8988T (cell line): ENCODE measurements around the gene UQCRFS1.
A peak's percentile ranks its signal among the peaks of the same experiment; 100 is the strongest.
"Not testable (repeated sequence)": the region's sequence is repeated elsewhere in the genome, so short reads cannot be mapped to it uniquely, and the experiment has no call there.

ENCODE experiments used
- DNase-seq: peaks from one replicate; pipeline ENCODE4 v3.0.0; 2011

UQCRFS1 gene

GRCh38 chr19:29212648-29213573 lies at the start of gene UQCRFS1:
Gene UQCRFS1 (minus strand): TSS chr19:29213151. CDS start chr19:29213118, 33 bp downstream.
- peak; percentile 86 for DNase-seq

DNA sequence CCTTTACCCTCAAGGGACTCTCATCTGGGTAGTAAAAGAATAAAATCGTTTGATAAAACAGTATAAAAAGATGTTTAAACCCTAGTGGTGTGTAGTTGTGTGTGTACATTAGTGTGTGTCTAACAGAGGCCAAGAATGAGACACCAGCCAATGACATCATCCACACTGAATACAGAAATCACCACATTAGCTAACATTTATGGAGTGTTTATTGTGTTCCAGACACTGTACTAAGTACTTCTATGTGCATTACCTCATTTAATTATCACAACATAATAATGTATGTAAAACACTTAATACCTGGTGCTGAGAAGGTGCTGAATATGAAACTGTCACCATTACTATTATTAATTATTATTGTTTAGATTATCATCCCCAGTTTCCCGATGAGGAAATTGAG lies 49.1 kb upstream of the UQCRFS1 start:
- DNase-seq: no peak

DNA sequence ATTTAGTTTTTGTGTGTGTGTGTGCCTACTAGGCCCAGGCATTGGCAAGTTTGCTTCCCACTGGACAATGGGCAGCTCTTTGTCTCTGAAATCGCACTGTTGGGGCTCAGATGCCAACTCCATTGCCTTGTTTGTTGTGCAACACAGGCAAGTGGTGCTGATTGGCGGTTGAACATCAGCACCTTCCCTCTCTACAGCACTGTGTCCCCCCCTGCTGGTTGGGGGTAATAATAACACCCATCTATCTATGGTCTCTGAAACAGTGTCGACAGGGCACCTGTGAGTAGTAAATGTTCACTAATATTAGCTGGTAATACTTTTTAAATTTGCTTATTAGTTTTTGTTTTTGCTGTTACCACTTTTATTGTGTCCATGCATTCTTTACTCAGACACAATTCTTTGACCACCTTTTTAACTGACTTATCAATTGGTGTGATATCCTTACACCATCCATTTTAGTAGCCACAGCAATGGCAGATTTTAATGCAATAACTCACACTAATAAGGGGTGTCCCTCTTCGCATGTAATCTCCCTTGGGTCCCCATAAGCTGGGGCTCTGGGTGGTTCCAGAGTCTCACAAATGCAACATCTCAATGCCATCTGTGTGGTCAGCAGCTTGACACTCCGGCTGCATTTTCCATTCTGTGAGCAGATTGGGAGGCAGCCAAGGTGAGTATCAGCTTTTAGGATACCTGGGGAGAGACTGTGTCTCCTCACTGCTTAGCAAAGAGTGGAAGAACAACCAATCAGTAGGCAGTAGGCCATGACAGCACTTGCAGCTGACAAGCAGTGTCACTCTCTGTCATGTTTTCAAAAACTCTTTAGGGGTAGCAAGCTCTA lies 47.7 kb upstream of the UQCRFS1 start:
- DNase-seq: no peak

DNA sequence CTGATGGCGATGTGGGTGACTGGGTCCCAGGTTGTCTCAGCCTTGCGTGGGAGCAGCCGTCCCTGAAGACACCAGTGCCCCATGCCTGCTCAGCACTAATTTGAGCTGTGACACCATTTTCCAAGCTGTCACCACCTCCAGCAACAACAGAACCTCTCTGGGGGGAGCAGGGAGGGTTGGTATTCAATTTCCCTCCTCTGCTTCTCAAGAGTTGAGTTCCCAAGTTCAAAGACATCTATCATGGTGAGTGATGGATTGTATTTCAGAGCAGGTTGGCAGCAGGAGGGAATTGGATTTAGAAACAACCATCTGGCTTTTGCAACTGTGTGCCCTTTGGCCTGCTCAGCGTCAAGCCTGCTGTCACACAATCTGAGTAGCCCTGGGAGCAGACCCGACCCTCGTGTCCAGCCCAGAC lies 46.9 kb upstream of the UQCRFS1 start:
- no peak for DNase-seq

- no peak for DNase-seq
Observed at GRCh38 chr19:29259153-29259552, 46.2 kb upstream of the UQCRFS1 start.

GRCh38 chr19:29256516-29256915 lies 43.6 kb upstream of the UQCRFS1 start:
- DNase-seq: no peak

- no peak for DNase-seq
Observed at GRCh38 chr19:29255912-29256311, 43.0 kb upstream of the UQCRFS1 start.

DNA sequence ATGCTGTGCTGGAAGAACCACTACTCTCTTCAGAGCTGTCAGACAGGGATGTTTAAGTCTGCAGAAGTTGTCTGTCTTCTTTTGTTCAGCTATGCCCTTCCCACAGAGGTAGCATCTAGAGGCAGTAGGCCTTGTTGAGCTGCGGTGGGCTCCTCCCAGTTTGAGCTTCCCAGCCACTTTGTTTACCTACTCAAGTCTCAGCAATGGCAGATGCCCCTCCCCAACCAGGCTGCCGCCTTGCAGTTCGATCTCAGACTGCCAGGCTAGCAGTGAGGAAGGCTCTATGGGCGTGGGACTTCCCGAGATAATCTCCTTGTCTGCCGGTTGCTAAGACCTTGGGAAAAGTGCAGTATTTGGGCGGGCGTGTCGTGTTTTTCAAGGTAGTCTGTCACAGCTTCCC lies 42.1 kb upstream of the UQCRFS1 start:
- DNase-seq: no peak

DNA sequence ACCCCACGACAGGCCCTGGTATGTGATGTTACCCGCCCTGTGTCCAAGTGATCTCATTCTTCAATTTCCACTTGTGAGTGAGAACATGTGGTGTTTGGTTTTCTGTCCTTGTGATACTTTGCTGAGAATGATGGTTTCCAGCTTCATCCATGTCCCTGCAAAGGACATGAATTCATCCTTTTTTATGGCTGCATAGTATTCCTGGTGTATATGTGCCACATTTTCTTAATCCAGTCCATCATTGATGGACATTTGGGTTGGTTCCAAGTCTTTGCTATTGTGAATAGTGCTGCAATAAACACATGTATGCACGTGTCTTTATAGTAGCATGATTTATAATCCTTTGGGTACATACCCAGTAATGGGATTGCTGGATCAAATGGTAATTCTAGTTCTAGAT lies 36.8 kb upstream of the UQCRFS1 start:
- not testable (repeated sequence) for DNase-seq

DNA sequence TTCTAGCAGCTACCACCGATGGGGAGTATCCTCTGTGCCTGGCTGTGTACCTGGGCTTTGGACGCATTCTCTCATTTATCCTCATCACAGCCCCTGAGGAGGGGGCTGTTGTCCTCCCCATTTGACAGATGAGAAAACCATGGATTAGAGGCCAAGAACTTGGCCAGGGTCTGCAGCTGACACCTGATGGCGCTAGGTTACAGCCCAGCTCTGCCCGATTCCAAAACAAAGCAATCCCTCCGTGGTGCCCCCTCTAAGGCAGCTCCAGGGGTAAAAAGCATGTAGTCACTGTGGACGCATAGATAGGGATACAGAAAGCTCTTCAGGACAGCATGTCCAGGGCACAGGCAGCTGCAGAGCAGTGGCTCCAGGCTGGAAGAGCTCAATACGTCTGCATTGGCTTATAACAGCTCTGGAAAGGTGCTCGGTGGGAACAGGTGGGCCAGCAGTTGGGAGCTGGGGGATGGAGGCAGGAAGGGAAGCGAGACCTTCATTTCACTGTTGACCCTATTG lies 35.4 kb upstream of the UQCRFS1 start:
- DNase-seq: no peak

DNA sequence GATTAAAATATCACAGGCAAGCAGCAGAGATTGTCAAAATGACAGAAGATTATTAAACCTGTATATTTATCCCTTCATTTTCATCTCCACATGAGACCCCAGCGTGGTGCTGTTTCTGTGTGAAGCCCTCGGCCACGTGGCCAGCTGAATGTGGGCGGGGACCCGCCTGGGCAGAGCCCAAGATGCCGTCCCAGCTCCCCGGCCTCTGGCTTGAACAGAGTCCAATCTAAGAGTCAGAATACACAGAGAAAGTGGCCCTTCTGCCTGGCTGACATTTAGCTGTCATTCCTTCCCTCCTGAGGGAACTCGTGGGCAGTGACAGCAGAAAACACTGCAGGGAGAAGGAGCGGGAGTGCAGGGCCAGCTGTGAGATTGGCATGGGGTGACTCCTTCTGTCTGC lies 34.9 kb upstream of the UQCRFS1 start:
- DNase-seq: no peak

DNA sequence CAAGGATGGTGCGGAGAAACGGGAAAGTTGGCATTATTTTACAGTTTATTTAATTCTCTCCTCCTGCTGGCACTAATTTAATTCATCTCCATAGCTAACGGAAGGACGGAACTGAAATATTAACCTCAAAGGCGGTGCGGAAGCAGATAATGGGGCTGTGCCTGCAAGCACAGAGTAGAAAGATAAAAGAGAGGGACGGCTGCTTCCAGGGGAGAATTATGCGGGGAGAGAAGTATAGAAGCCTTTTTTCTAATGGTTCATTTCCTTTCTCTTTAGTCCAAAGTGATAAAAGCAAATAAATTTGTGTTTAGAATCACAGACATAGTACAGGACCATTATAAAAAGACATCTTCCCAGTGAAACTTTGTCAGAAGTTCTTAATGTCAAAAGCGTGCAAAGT lies 34.5 kb upstream of the UQCRFS1 start:
- DNase-seq: no peak

- no peak for DNase-seq
Observed at GRCh38 chr19:29247051-29247450, 34.1 kb upstream of the UQCRFS1 start.

GRCh38 chr19:29245215-29245614 lies 32.3 kb upstream of the UQCRFS1 start:
- no peak for DNase-seq

DNA sequence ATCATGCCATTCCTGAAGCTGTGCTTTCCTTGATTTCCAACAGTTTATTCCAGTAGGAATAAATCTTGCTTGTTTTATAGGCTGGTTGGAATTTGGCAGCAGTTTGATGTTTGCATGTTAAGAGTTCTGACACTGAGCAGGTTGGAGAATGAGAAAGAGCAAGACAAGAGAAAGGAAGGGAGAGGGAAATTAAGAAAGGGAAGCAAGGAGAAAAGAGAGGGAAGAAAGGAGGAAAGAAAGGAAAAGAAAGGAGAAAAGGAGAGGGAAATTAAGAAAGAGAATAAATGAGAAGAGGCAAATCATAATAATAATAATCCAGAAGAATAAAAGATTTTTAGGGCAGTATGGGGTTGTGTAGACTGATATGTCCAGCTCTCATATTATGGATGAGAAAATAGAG lies 28.4 kb upstream of the UQCRFS1 start:
- DNase-seq: no peak

- no peak for DNase-seq
Observed at GRCh38 chr19:29239213-29239776, 26.3 kb upstream of the UQCRFS1 start.

DNA sequence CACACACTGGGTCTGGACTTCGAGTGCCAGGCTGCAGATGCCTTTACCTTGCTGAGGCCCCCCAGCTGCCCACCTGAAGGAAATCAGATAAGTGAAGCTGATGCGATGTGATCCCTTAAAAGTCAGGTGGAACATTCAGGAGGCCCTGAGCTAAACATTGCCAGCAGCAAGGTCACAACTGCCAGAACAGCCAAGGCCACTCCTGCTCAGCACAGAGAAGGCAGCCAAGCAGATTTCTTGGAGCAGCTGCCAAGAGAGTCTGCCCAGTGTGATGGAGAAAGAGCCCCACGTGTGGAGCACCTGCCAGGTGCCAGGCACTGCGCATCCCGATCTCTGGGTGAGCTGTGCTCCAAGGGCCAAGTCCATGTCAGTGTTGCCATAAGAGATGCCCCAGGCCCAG lies 20.6 kb upstream of the UQCRFS1 start:
- no peak for DNase-seq

- no peak for DNase-seq
Observed at GRCh38 chr19:29232315-29232852, 19.4 kb upstream of the UQCRFS1 start.

- not testable (repeated sequence) for DNase-seq
Observed at GRCh38 chr19:29231306-29231705, 18.4 kb upstream of the UQCRFS1 start.

DNA sequence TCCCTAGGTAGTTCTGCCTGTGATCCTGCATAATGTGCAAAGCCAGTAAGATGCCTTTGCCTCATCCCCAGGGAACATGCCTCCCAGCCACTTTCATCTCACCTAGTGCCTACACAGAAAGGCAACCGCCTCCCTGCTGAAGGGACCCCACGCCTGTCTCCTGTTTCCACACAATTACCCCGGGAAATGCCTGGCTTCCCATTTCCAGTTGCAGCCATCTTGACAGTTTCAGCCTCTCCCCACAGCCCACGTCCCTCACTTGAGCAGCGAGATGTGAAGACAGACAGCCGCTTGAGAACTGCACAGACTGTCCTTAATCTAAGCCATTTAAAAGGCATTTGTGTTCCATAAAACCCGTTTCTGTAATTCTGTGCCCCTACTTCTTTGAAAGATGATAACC lies 4.7 kb upstream of the UQCRFS1 start:
- no peak for DNase-seq

GRCh38 chr19:29216021-29216420 lies 3.1 kb upstream of the UQCRFS1 start:
- no peak for DNase-seq

DNA sequence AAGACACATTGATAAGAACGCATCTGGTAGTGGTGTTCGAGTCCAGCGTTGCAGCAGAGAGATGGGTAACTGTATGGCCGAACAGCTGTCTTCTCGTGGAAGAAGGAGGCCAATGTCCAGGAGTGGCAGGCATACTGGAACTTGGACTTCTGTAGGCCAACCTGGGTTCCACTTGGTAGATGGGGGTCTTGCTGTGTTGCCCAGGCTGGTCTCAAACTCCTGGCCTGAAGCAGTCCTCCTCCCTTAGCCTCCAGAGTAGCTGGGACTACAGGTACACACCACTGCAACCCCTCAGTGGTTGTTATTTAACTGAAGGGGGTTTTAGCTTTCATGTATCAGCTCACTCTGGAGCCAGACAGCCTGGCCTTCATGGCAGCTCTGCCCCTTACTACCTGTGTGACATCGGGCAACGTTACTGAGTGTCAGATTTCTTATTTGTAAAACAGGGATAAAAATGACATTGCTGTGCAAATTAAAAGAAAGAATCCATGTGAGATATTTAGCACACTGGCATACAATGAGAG lies 2.4 kb upstream of the UQCRFS1 start:
- no peak for DNase-seq

- DNase-seq: no peak
Observed at GRCh38 chr19:29214411-29214810, 1.5 kb upstream of the UQCRFS1 start.
